A549 (cell line): ENCODE results near the gene POC1A. TPM values are rescaled to one million over a fixed set of nuclear protein-coding genes. Genes with fewer than 3 reads are reported as not detected.

Experiments
- ATAC-seq, 2 experiments: fragments of 200-7000 bp in 1 of 2; fragments of >200 bp in 1 of 2; cut with Nextera tagmentation in 1 of 2; cut with Tn5 transposase in 1 of 2; 3 replicates each; pipeline versions ENCODE4 v1.8.0 to v1.9.1; 2018 to 2020; ENCODE audit warnings: mild to moderate bottlenecking in 1 of 2, moderate library complexity in 1 of 2
- CTCF ChIA-PET: fragments of 300-600 bp; sonication (Branson Sonifier 250); formaldehyde crosslinking; extraction: SDS; loops from one replicate; lab custom pipeline; 2021; ENCODE audit warnings: antibody characterized with exemption, inconsistent platforms; lab: Yijun Ruan, JAX
- POLR2A ChIA-PET: fragments of 350-600 bp; formaldehyde crosslinking; extraction: SDS; loops from one replicate; lab custom pipeline; 2021; ENCODE audit warnings: antibody characterized with exemption, inconsistent platforms; lab: Yijun Ruan, JAX
- DNase-seq, 2 experiments: peaks; one replicate each; pipeline versions ENCODE4 v3.0.0 to v3.0.0-alpha.2; 2011 to 2016; ENCODE audit warnings: low read depth in 1 of 2, low spot score in 1 of 2
- FAIRE-seq: peaks from 2 replicates; lab custom pipeline; 2011; peaks lifted over from hg19 to GRCh38; lab: Jason Lieb, UNC
- H3K27ac ChIP-seq, 2 experiments: fragments of >200 bp; sonication (Bioruptor Twin); formaldehyde crosslinking; 3 replicates each; pipeline ENCODE4 v1.5.1; 2016 to 2017
- H3K4me1 ChIP-seq: fragments of >200 bp; sonication (Bioruptor Twin); formaldehyde crosslinking; 3 replicates; pipeline ENCODE4 v1.6.1; 2016
- H3K4me2 ChIP-seq: fragments of >200 bp; sonication (Bioruptor Twin); formaldehyde crosslinking; 3 replicates; pipeline ENCODE4 v1.6.1; 2016
- H3K4me3 ChIP-seq: fragments of >200 bp; sonication (Bioruptor Twin); formaldehyde crosslinking; 3 replicates; pipeline ENCODE4 v1.5.1; 2016
- H3K9me3 ChIP-seq: fragments of >200 bp; sonication (Bioruptor Twin); formaldehyde crosslinking; 3 replicates; pipeline ENCODE4 v1.6.1; 2016
- ATOH8 ChIP-seq: fragments of 250-450 bp; sonication (Bioruptor Pico); IDR thresholded peaks from 2 replicates; pipeline ENCODE4 v1.5.0; 2020; ENCODE audit warnings: low read depth, mild to moderate bottlenecking, moderate library complexity
- CHD4 ChIP-seq: fragments of 200-600 bp; sonication (generic); IDR thresholded peaks from 2 replicates; pipeline ENCODE4 v1.6.1; 2016; ENCODE audit warnings: antibody characterized with exemption, mild to moderate bottlenecking, borderline replicate concordance
- EHMT2 ChIP-seq: fragments of 200-600 bp; sonication (generic); IDR thresholded peaks from 2 replicates; pipeline ENCODE4 v1.6.1; 2016; ENCODE audit warnings: antibody characterized with exemption, low read depth, mild to moderate bottlenecking, moderate library complexity
- ESRRA ChIP-seq: fragments of 150-350 bp; IDR thresholded peaks from 2 replicates; pipeline ENCODE4 v1.6.1; 2014; ENCODE audit warnings: mild to moderate bottlenecking, low read length, borderline replicate concordance
- FOSB ChIP-seq: fragments of 250-450 bp; sonication (Bioruptor Pico); IDR thresholded peaks from 2 replicates; pipeline ENCODE4 v1.5.0; 2020; ENCODE audit warnings: mild to moderate bottlenecking, moderate library complexity
- FOSL2 ChIP-seq, 2 experiments: fragments of 450-650 bp in 1 of 2; fragments of >200 bp in 1 of 2; sonication (Bioruptor Twin) in 1 of 2; formaldehyde crosslinking; IDR thresholded peaks; 2 replicates each; pipeline versions ENCODE4 v1.5.0 to v1.6.1; 2016 to 2020; ENCODE audit warnings: mild to moderate bottlenecking in 1 of 2, moderate library complexity in 1 of 2
- GATA3 ChIP-seq: IDR thresholded peaks from 2 replicates; pipeline ENCODE4 v1.6.1; 2012; ENCODE audit warnings: borderline replicate concordance
- HDAC2 ChIP-seq: fragments of 200-600 bp; sonication (generic); IDR thresholded peaks from 2 replicates; pipeline ENCODE4 v1.6.1; 2016
- HOXB13 ChIP-seq: fragments of 250-450 bp; sonication (Bioruptor Pico); IDR thresholded peaks from 2 replicates; pipeline ENCODE4 v1.5.0; 2020; ENCODE audit warnings: low read depth, mild to moderate bottlenecking, moderate library complexity
- HOXB5 ChIP-seq: fragments of 250-450 bp; sonication (Bioruptor Pico); IDR thresholded peaks from 2 replicates; pipeline ENCODE4 v1.5.0; 2020; ENCODE audit warnings: mild to moderate bottlenecking, moderate library complexity
- JUN ChIP-seq, 2 experiments: fragments of >200 bp; sonication (Bioruptor Twin); formaldehyde crosslinking; IDR thresholded peaks; 2 replicates in 1 of 2; 3 replicates in 1 of 2; pipeline ENCODE4 v1.6.1; 2016 to 2017
- JUNB ChIP-seq: fragments of >200 bp; sonication (Bioruptor Twin); formaldehyde crosslinking; IDR thresholded peaks from 2 replicates; pipeline ENCODE4 v1.6.1; 2016
- KDM1A ChIP-seq: fragments of 200-600 bp; sonication (generic); IDR thresholded peaks from 2 replicates; pipeline ENCODE4 v1.6.1; 2016; ENCODE audit warnings: low read depth, mild to moderate bottlenecking
- KDM5A ChIP-seq: fragments of 200-600 bp; sonication (generic); IDR thresholded peaks from 2 replicates; pipeline ENCODE4 v1.6.1; 2016; ENCODE audit warnings: antibody characterized with exemption, mild to moderate bottlenecking
- MAFK ChIP-seq: fragments of 450-650 bp; IDR thresholded peaks from 2 replicates; pipeline ENCODE4 v1.6.1; 2014; ENCODE audit not compliant: partially characterized antibody
- NFE2L2 ChIP-seq: fragments of 150-350 bp; conservative IDR thresholded peaks from 2 replicates; pipeline ENCODE4 v1.6.1; 2014; ENCODE audit warnings: low read length
- PHF8 ChIP-seq: fragments of 200-600 bp; sonication (generic); IDR thresholded peaks from 2 replicates; pipeline ENCODE4 v1.6.1; 2016; ENCODE audit warnings: low read depth, mild to moderate bottlenecking, antibody characterized with exemption, moderate library complexity, borderline replicate concordance
- POLR2AphosphoS2 ChIP-seq: conservative IDR thresholded peaks from 2 replicates; pipeline ENCODE4 v1.6.1; 2012; ENCODE audit warnings: low read length, improper control_type of control experiment, inconsistent platforms
- RAD21 ChIP-seq, 2 experiments: fragments of >200 bp in 1 of 2; sonication (Bioruptor Twin) in 1 of 2; formaldehyde crosslinking in 1 of 2; IDR thresholded peaks in 1 of 2; conservative IDR thresholded peaks in 1 of 2; 2 replicates in 1 of 2; 3 replicates in 1 of 2; pipeline ENCODE4 v1.6.1; 2012 to 2018; ENCODE audit warnings: inconsistent platforms in 1 of 2
- RCOR1 ChIP-seq: fragments of 150-350 bp; IDR thresholded peaks from 2 replicates; pipeline ENCODE4 v1.6.1; 2014; ENCODE audit warnings: antibody characterized with exemption, low read length, low read depth
- RNF2 ChIP-seq: fragments of 200-600 bp; sonication (generic); IDR thresholded peaks from 2 replicates; pipeline ENCODE4 v1.6.1; 2016; ENCODE audit warnings: low read depth, mild to moderate bottlenecking, antibody characterized with exemption, moderate library complexity, borderline replicate concordance
- SMC3 ChIP-seq: fragments of >200 bp; sonication (Bioruptor Twin); formaldehyde crosslinking; IDR thresholded peaks from 3 replicates; pipeline ENCODE4 v1.6.1; 2018; ENCODE audit warnings: inconsistent platforms
- SREBF2 ChIP-seq: fragments of 450-650 bp; IDR thresholded peaks from 2 replicates; pipeline ENCODE4 v1.6.1; 2014; ENCODE audit warnings: mild to moderate bottlenecking, moderate library complexity
- TFCP2L1 ChIP-seq: fragments of 250-450 bp; sonication (Bioruptor Pico); IDR thresholded peaks from 2 replicates; pipeline ENCODE4 v1.5.0; 2021; ENCODE audit warnings: mild to moderate bottlenecking
- USF2 ChIP-seq: fragments of 450-650 bp; IDR thresholded peaks from 2 replicates; pipeline ENCODE4 v1.6.1; 2014; ENCODE audit warnings: antibody characterized with exemption
- ZC3H11A ChIP-seq: fragments of 450-650 bp; IDR thresholded peaks from 2 replicates; pipeline ENCODE4 v1.6.1; 2014; ENCODE audit warnings: antibody characterized with exemption, mild to moderate bottlenecking
- ZSCAN20 ChIP-seq: fragments of 250-450 bp; sonication (Bioruptor Pico); IDR thresholded peaks from 2 replicates; pipeline ENCODE4 v1.8.0; 2022; ENCODE audit warnings: mild to moderate bottlenecking, moderate library complexity
- WGBS: methylation state at CpG from one replicate; pipeline ENCODE4 v1.1.6; 2017; ENCODE audit errors: missing lambda C conversion rate; 5-methylcytosine and 5-hydroxymethylcytosine counted together
- polyA plus RNA-seq, 4 experiments: library from polyadenylated mRNA; depleted of rRNA in 3 of 4; stranded (reverse); fragments of >200 nt; fragmentation: RNase III in 1 of 4; extraction: RNeasy Plus Mini Kit Qiagen cat#74134 plus additional on column Dnase treatment in 1 of 4; gene quantifications; 2 replicates in 3 of 4; 3 replicates in 1 of 4; pipeline ENCODE4 v1.2.3, GENCODE V29; 2011 to 2017
- TF ChIP-seq, protein P1 (sequence below): IDR thresholded peaks from 2 replicates; pipeline ENCODE4 v1.6.1; 2012; ENCODE audit warnings: low read depth, borderline replicate concordance
- TF ChIP-seq, protein P2 (sequence below): IDR thresholded peaks from 2 replicates; pipeline ENCODE4 v1.6.1; 2012
- TF ChIP-seq, protein P3 (sequence below): fragments of >200 bp; sonication (Bioruptor Twin); formaldehyde crosslinking; IDR thresholded peaks from 3 replicates; pipeline ENCODE4 v1.5.1; 2016

Gene POC1A
- polyA plus RNA-seq, 2 of the 4 experiments (the other 2 are of a cell fraction): 9.4 to 14.1 TPM

DNA sequence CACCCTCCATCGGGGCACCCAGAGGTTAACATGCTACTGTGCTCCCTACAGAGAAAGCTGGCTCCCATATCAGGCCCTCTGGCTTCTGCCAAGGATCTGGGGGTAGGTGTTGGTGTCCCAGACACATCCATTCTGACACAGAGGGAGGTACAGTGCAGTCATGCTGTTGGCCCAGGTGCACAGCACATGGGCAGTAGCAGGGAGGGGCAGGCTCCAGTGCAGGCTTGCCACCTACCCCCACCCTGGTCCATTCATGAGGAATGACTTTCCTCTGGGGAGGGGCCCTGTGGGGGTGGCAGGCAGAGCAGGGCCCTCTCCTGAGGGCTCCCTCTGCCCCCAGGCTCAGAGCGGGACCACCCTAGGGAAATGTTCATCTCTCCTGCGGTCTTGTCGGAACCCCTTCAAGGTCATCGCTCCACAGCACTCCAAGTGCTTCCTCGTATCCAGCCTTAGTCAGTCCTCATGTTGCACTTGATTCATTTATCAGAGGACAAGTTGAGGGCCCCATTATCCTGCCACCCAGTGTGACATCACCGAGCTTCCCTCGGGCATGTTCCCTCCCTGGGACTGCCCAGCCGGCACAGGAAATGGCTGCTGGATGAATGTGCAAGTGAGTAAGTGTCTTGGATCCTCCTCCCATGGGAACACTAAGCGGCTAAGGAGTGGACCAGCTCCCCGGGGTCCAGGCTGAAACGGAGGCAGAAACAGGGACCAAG, 107.9 kb downstream of the POC1A start:
- peak; percentile 39 for FAIRE-seq
- H3K4me3 ChIP-seq: no peak overlapping the region
- peak; percentile 69 to 80 for DNase-seq
- CTCF ChIA-PET: interaction anchor here (0.9 to 2.5 kb wide), 9 partner anchors 9 to 93 kb away, joined by 3 to 9 read pairs (median 3); partner anchors contain the start of gene DUSP7
- POLR2A ChIA-PET: interaction anchor here (1.1 kb wide), 1 partner anchor 9 kb away, joined by 10 read pairs; the partner anchor contains the start of gene DUSP7
- 25% methylated on average over 12 of the region's 12 CpGs for WGBS
- no peaks in the 10 kb centered on the region for H3K9me3 ChIP-seq
- peaks cover 33% of the 10 kb centered on the region for H3K4me1 ChIP-seq
- peak overlapping the region; percentile 63 for H3K4me2 ChIP-seq
- H3K27ac ChIP-seq: peak overlapping the region; percentile 86 to 88
- ATAC-seq: peak; percentile 73 to 90
- no peak for TF ChIP-seq FOSL2 (IDR thresholded peaks at IDR 0.05)
- peak; percentile 71 for TF ChIP-seq FOSL2 (CRISPR knock-in tag; IDR thresholded peaks at IDR 0.05)
- no peak for TF ChIP-seq ESRRA
- no peak for TF ChIP-seq HOXB13 (CRISPR knock-in tag)
- TF ChIP-seq FOSB (CRISPR knock-in tag): no peak
- TF ChIP-seq HOXB5: no peak
- TF ChIP-seq KDM1A: no peak
- TF ChIP-seq, protein P1, sequence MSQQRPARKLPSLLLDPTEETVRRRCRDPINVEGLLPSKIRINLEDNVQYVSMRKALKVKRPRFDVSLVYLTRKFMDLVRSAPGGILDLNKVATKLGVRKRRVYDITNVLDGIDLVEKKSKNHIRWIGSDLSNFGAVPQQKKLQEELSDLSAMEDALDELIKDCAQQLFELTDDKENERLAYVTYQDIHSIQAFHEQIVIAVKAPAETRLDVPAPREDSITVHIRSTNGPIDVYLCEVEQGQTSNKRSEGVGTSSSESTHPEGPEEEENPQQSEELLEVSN: 0 out of 2 replicates have a peak, but pooled peaks have one; percentile 33
- peak in 1 of 2 experiments; percentile 10; a peak in 1 of 5 replicates for TF ChIP-seq JUN (IDR thresholded peaks at IDR 0.05)
- TF ChIP-seq HDAC2: no peak
- TF ChIP-seq, protein P2, sequence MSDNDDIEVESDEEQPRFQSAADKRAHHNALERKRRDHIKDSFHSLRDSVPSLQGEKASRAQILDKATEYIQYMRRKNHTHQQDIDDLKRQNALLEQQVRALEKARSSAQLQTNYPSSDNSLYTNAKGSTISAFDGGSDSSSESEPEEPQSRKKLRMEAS: peak; percentile 43
- no peak for TF ChIP-seq ZSCAN20 (CRISPR knock-in tag)

DNA sequence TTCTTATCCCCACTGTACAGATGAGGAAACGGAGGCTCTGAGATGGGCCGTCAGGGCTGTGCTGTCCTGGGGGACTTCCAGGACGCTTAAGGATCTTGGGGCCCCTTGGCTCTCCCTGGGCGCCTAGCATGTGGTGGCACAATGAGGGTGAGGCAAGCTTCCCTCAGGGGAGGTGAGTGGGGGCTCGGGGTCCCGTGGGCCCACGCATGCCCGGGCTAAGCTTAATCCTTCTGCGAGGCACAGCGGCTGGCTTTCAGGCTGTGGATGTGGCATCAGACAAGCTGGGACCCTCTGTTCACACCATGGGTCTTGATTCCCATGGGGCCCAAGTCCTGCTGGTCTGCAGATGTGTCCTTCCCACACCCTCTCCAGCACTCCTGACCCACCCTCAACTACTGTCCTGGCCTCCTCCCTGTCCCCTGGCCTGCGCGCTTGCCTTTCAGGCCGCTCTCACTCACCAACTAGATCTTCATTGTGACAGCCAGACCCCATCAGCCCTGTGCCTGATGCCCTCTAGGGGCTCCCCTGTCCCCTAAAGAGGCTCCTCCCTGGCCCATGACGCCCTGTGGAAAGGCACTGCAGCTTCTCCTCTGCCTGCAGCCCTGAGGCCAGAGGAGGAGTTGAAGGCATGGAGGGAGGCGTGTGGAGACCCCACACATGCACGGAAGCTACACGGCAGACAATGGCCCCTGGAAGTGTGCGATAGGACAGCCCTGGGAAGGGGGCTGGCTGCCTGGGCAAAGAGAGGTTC, 109.2 kb downstream of the POC1A start:
- Histone ChIP-seq H3K9me3 (no peaks in the 10 kb centered on the region), H3K4me1 (peaks cover 33% of the 10 kb centered on the region), H3K27ac (peak overlapping the region; percentile 86 to 88), H3K4me2 (peak overlapping the region; percentile 63; the same call in 1 of the 3 replicates), H3K4me3 (no peak overlapping the region)
- no peak for TF ChIP-seq CHD4
- no peak for TF ChIP-seq USF2
- no peak for TF ChIP-seq POLR2AphosphoS2
- no peak for TF ChIP-seq EHMT2
- no peak for TF ChIP-seq SMC3
- TF ChIP-seq NFE2L2: no peak
- TF ChIP-seq MAFK: no peak
- TF ChIP-seq RCOR1: no peak
- TF ChIP-seq TFCP2L1 (CRISPR knock-in tag): no peak
- TF ChIP-seq SREBF2: no peak
- TF ChIP-seq RNF2: no peak
- TF ChIP-seq KDM5A: no peak
- TF ChIP-seq, protein P1: no peak
- TF ChIP-seq GATA3: no peak
- TF ChIP-seq RAD21 (conservative IDR thresholded peaks at IDR 0.05 in 1 of 2, IDR thresholded peaks at IDR 0.05 in 1 of 2): no peak
- TF ChIP-seq JUNB: no peak
- TF ChIP-seq ZC3H11A: no peak
- no peak for TF ChIP-seq ATOH8
- TF ChIP-seq, protein P3, sequence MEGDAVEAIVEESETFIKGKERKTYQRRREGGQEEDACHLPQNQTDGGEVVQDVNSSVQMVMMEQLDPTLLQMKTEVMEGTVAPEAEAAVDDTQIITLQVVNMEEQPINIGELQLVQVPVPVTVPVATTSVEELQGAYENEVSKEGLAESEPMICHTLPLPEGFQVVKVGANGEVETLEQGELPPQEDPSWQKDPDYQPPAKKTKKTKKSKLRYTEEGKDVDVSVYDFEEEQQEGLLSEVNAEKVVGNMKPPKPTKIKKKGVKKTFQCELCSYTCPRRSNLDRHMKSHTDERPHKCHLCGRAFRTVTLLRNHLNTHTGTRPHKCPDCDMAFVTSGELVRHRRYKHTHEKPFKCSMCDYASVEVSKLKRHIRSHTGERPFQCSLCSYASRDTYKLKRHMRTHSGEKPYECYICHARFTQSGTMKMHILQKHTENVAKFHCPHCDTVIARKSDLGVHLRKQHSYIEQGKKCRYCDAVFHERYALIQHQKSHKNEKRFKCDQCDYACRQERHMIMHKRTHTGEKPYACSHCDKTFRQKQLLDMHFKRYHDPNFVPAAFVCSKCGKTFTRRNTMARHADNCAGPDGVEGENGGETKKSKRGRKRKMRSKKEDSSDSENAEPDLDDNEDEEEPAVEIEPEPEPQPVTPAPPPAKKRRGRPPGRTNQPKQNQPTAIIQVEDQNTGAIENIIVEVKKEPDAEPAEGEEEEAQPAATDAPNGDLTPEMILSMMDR: no peak
- TF ChIP-seq PHF8: no peak
- ATAC-seq (no peak), FAIRE-seq (no peak), DNase-seq (no peak)
- CTCF ChIA-PET: interaction anchor here (0.5 to 2.5 kb wide), 8 partner anchors 8 to 256 kb away, joined by 3 to 14 read pairs (median 3); no protein-coding TSS in a partner anchor
- 90% methylated on average over 8 of the region's 18 CpGs for WGBS
- POLR2A ChIA-PET: no interaction called here
